HEK293 (cell line): ENCODE results near the gene MLF2.

ENCODE experiments used
- EGR2 ChIP-seq: fragments of 450-650 bp; formaldehyde crosslinking; IDR thresholded peaks from 2 replicates; pipeline ENCODE4 v1.5.1; 2016; ENCODE audit warnings: low read depth, missing biosample characterization, missing genetic modification characterization
- KLF1 ChIP-seq: fragments of 450-650 bp; formaldehyde crosslinking; IDR thresholded peaks from 2 replicates; pipeline ENCODE4 v1.5.1; 2016; ENCODE audit warnings: missing biosample characterization, missing genetic modification characterization
- KLF8 ChIP-seq: fragments of 450-650 bp; formaldehyde crosslinking; IDR thresholded peaks from 2 replicates; pipeline ENCODE4 v1.5.1; 2016; ENCODE audit warnings: missing biosample characterization, missing genetic modification characterization
- KLF9 ChIP-seq: fragments of 450-650 bp; formaldehyde crosslinking; IDR thresholded peaks from 2 replicates; pipeline ENCODE4 v1.5.1; 2016; ENCODE audit warnings: missing biosample characterization, missing genetic modification characterization, low read depth
- PRDM4 ChIP-seq: fragments of 450-650 bp; formaldehyde crosslinking; IDR thresholded peaks from 2 replicates; pipeline ENCODE4 v1.5.1; 2017; ENCODE audit warnings: missing biosample characterization, missing genetic modification characterization
- SP3 ChIP-seq: fragments of 450-650 bp; formaldehyde crosslinking; IDR thresholded peaks from 2 replicates; pipeline ENCODE4 v1.5.1; 2016; ENCODE audit warnings: missing biosample characterization, missing genetic modification characterization
- SP7 ChIP-seq: fragments of 450-650 bp; formaldehyde crosslinking; IDR thresholded peaks from 2 replicates; pipeline ENCODE4 v1.5.1; 2016; ENCODE audit warnings: missing biosample characterization, missing genetic modification characterization
- WT1 ChIP-seq: fragments of 450-650 bp; formaldehyde crosslinking; IDR thresholded peaks from 2 replicates; pipeline ENCODE4 v1.5.1; 2016; ENCODE audit warnings: missing biosample characterization, missing genetic modification characterization
- ZBTB48 ChIP-seq: fragments of 450-650 bp; formaldehyde crosslinking; IDR thresholded peaks from 2 replicates; pipeline ENCODE4 v1.5.1; 2016; ENCODE audit warnings: missing biosample characterization, missing genetic modification characterization
- ZBTB8A ChIP-seq: fragments of 450-650 bp; formaldehyde crosslinking; IDR thresholded peaks from 2 replicates; pipeline ENCODE4 v1.5.1; 2016; ENCODE audit warnings: missing biosample characterization, missing genetic modification characterization
- ZEB2 ChIP-seq: fragments of 450-650 bp; formaldehyde crosslinking; IDR thresholded peaks from 2 replicates; pipeline ENCODE4 v1.5.1; 2016; ENCODE audit warnings: missing biosample characterization, missing genetic modification characterization
- ZFP3 ChIP-seq: fragments of 450-650 bp; formaldehyde crosslinking; IDR thresholded peaks from 2 replicates; pipeline ENCODE4 v1.5.1; 2016; ENCODE audit warnings: low read depth, missing biosample characterization, missing genetic modification characterization
- ZNF112 ChIP-seq: fragments of 450-650 bp; formaldehyde crosslinking; IDR thresholded peaks from 2 replicates; pipeline ENCODE4 v1.5.0; 2017; ENCODE audit warnings: missing biosample characterization, missing genetic modification characterization
- ZNF146 ChIP-seq: fragments of 450-650 bp; formaldehyde crosslinking; IDR thresholded peaks from 2 replicates; pipeline ENCODE4 v1.5.1; 2016; ENCODE audit warnings: missing biosample characterization, missing genetic modification characterization
- ZNF211 ChIP-seq: fragments of 450-650 bp; formaldehyde crosslinking; IDR thresholded peaks from 2 replicates; pipeline ENCODE4 v1.5.1; 2016; ENCODE audit warnings: low read depth, missing biosample characterization, missing genetic modification characterization
- ZNF274 ChIP-seq, 2 experiments: fragments of 200-500 bp in 1 of 2; fragments of 450-650 bp in 1 of 2; sonication (Bioruptor generic) in 1 of 2; formaldehyde crosslinking in 1 of 2; IDR thresholded peaks; 2 replicates each; pipeline versions ENCODE4 v1.5.1 to v1.6.1; 2014 to 2016; ENCODE audit warnings: borderline replicate concordance in 1 of 2, inconsistent platforms in 1 of 2, low read length in 1 of 2, missing biosample characterization in 1 of 2, missing genetic modification characterization in 1 of 2
- ZNF398 ChIP-seq: fragments of 450-650 bp; formaldehyde crosslinking; IDR thresholded peaks from 2 replicates; pipeline ENCODE4 v1.5.1; 2017; ENCODE audit warnings: missing biosample characterization, missing genetic modification characterization
- ZNF404 ChIP-seq: fragments of 450-650 bp; formaldehyde crosslinking; IDR thresholded peaks from 2 replicates; pipeline ENCODE4 v1.5.1; 2017; ENCODE audit warnings: missing biosample characterization, missing genetic modification characterization
- ZNF473 ChIP-seq: fragments of 450-650 bp; formaldehyde crosslinking; IDR thresholded peaks from 2 replicates; pipeline ENCODE4 v1.5.1; 2017; ENCODE audit warnings: missing biosample characterization, missing genetic modification characterization
- ZNF510 ChIP-seq: fragments of 450-650 bp; formaldehyde crosslinking; IDR thresholded peaks from 2 replicates; pipeline ENCODE4 v1.5.1; 2018; ENCODE audit warnings: mild to moderate bottlenecking, missing genetic modification characterization, missing biosample characterization; ENCODE audit not compliant: insufficient replicate concordance
- ZNF585B ChIP-seq: fragments of 450-650 bp; formaldehyde crosslinking; IDR thresholded peaks from 2 replicates; pipeline ENCODE4 v1.5.1; 2016; ENCODE audit warnings: missing biosample characterization, missing genetic modification characterization
- ZNF621 ChIP-seq: fragments of 450-650 bp; formaldehyde crosslinking; IDR thresholded peaks from 2 replicates; pipeline ENCODE4 v1.5.1; 2017; ENCODE audit warnings: missing biosample characterization, missing genetic modification characterization
- ZNF623 ChIP-seq: fragments of 450-650 bp; formaldehyde crosslinking; IDR thresholded peaks from 2 replicates; pipeline ENCODE4 v1.5.1; 2016; ENCODE audit warnings: missing biosample characterization, missing genetic modification characterization
- ZNF692 ChIP-seq: fragments of 450-650 bp; formaldehyde crosslinking; IDR thresholded peaks from 2 replicates; pipeline ENCODE4 v1.5.1; 2016; ENCODE audit warnings: missing biosample characterization, missing genetic modification characterization
- ZNF768 ChIP-seq: fragments of 450-650 bp; formaldehyde crosslinking; IDR thresholded peaks from 2 replicates; pipeline ENCODE4 v1.5.1; 2018; ENCODE audit warnings: missing biosample characterization, mild to moderate bottlenecking, missing genetic modification characterization
- TF ChIP-seq, protein P1 (sequence below): fragments of 450-650 bp; formaldehyde crosslinking; IDR thresholded peaks from 2 replicates; pipeline ENCODE4 v1.5.1; 2016; ENCODE audit warnings: missing biosample characterization, missing genetic modification characterization
- TF ChIP-seq, protein P2 (sequence below): fragments of 450-650 bp; formaldehyde crosslinking; IDR thresholded peaks from 2 replicates; pipeline ENCODE4 v1.5.1; 2017; ENCODE audit warnings: missing biosample characterization, missing genetic modification characterization
- TF ChIP-seq, protein P3 (sequence below): fragments of 450-650 bp; formaldehyde crosslinking; IDR thresholded peaks from 2 replicates; pipeline ENCODE4 v1.5.1; 2016; ENCODE audit warnings: missing biosample characterization, missing genetic modification characterization, borderline replicate concordance

MLF2 gene

DNA sequence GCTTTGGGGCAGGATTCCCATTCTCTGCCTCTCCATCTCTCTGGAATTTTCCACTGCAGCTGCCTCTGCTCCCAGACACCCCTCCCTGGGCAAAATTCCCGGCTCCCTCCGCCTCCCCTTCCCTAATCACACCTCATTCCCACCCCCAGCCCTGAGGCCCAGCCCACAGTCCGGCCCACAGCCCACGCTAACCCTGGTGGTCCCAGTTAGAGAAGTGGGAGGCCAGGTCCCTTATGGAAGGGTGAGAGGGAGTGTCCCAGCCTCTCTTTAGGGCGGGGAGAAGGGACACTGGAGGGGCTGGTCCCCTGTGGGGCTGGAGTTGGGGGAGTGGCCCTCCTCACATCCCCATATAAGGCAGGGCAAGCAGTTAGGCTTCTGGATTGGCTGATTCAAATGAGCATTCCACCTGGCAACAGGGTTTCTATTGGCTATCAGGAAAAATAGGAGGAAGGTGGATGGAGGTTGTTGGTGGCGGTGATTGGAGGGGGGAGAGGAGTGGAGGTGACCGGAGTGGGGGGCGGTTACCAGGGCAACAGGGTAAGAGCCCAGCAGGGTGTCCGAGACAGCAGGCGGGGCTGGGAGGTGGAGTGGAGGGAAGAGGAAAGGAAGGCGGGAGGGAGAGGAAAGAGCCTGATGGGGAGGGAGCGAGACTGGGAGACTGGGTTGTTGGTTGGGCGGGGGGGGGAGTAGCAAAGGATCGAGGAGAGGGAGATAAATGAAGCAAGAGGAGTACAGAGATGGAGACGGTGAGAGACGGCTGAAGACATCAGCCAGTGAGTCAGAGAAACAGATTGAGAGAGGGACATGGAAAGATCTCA lies 11.3 kb upstream of the MLF2 start (continued):
- TF ChIP-seq, protein P1, sequence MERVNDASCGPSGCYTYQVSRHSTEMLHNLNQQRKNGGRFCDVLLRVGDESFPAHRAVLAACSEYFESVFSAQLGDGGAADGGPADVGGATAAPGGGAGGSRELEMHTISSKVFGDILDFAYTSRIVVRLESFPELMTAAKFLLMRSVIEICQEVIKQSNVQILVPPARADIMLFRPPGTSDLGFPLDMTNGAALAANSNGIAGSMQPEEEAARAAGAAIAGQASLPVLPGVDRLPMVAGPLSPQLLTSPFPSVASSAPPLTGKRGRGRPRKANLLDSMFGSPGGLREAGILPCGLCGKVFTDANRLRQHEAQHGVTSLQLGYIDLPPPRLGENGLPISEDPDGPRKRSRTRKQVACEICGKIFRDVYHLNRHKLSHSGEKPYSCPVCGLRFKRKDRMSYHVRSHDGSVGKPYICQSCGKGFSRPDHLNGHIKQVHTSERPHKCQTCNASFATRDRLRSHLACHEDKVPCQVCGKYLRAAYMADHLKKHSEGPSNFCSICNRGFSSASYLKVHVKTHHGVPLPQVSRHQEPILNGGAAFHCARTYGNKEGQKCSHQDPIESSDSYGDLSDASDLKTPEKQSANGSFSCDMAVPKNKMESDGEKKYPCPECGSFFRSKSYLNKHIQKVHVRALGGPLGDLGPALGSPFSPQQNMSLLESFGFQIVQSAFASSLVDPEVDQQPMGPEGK (tag by site-specific recombination) = peak; percentile 100
- peak; percentile 93 for TF ChIP-seq ZBTB48
- peak; percentile 96 for TF ChIP-seq EGR2
- TF ChIP-seq ZNF692 (tag by site-specific recombination) = peak; percentile 45
- TF ChIP-seq ZNF112 (tag by site-specific recombination) = no peak
- TF ChIP-seq WT1 (tag by site-specific recombination) = peak; percentile 86
- TF ChIP-seq ZNF768 (tag by site-specific recombination) = no peak
- TF ChIP-seq ZNF404 (tag by site-specific recombination) = no peak
- TF ChIP-seq ZNF585B (tag by site-specific recombination) = no peak
- no peak for TF ChIP-seq ZFP3
- no peak for TF ChIP-seq ZNF211 (tag by site-specific recombination)
- TF ChIP-seq ZNF398 (tag by site-specific recombination) = peak; percentile 99
- peak; percentile 78; the same call in 1 of the 2 replicates for TF ChIP-seq KLF9 (tag by site-specific recombination)
- TF ChIP-seq SP7 (tag by site-specific recombination) = peak; percentile 83
- TF ChIP-seq, protein P2, sequence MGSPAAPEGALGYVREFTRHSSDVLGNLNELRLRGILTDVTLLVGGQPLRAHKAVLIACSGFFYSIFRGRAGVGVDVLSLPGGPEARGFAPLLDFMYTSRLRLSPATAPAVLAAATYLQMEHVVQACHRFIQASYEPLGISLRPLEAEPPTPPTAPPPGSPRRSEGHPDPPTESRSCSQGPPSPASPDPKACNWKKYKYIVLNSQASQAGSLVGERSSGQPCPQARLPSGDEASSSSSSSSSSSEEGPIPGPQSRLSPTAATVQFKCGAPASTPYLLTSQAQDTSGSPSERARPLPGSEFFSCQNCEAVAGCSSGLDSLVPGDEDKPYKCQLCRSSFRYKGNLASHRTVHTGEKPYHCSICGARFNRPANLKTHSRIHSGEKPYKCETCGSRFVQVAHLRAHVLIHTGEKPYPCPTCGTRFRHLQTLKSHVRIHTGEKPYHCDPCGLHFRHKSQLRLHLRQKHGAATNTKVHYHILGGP = no peak
- peak; percentile 70 for TF ChIP-seq KLF1
- no peak for TF ChIP-seq ZNF473 (tag by site-specific recombination)
- TF ChIP-seq SP3 = peak; percentile 98
- TF ChIP-seq, protein P3, sequence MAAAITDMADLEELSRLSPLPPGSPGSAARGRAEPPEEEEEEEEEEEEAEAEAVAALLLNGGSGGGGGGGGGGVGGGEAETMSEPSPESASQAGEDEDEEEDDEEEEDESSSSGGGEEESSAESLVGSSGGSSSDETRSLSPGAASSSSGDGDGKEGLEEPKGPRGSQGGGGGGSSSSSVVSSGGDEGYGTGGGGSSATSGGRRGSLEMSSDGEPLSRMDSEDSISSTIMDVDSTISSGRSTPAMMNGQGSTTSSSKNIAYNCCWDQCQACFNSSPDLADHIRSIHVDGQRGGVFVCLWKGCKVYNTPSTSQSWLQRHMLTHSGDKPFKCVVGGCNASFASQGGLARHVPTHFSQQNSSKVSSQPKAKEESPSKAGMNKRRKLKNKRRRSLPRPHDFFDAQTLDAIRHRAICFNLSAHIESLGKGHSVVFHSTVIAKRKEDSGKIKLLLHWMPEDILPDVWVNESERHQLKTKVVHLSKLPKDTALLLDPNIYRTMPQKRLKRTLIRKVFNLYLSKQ (tag by site-specific recombination) = no peak
- no peak for TF ChIP-seq ZNF274 (IDR thresholded peaks at IDR 0.05; ENCODE audit: low read length)
- TF ChIP-seq ZNF274 (tag by site-specific recombination; IDR thresholded peaks at IDR 0.05; ENCODE audit: borderline replicate concordance) = no peak
- no peak for TF ChIP-seq ZNF623 (tag by site-specific recombination)
- TF ChIP-seq PRDM4 (tag by site-specific recombination) = 0 out of 2 replicates have a peak, but pooled peaks have one; percentile 35
- TF ChIP-seq ZNF146 (tag by site-specific recombination) = no peak; the same call in 1 of the 2 replicates
- TF ChIP-seq ZBTB8A (tag by site-specific recombination) = peak; percentile 84
- no peak for TF ChIP-seq ZNF621
- TF ChIP-seq ZNF510 (tag by site-specific recombination) = no peak
- peak; percentile 95 for TF ChIP-seq KLF8
- peak; percentile 95 for TF ChIP-seq ZEB2 (tag by site-specific recombination)
